Immature natural killer cell (primary cell): Measurements from ENCODE around the gene ANK3. TPM values are rescaled to one million over a fixed set of nuclear protein-coding genes. Genes with fewer than 3 reads are reported as not detected.

Experiments used
- DNase-seq, 3 donors: peaks; one replicate each; pipeline ENCODE4 v3.0.0; 2022; ENCODE audit warnings: mixed read lengths in 1 of 3
- H3K27ac Mint-ChIP-seq, 6 donors: one replicate each; pipeline ENCODE4 v1.8.0; 2020; ENCODE audit warnings: mixed read lengths in 6 of 6, mild to moderate bottlenecking in 5 of 6, inconsistent platforms in 4 of 6, moderate library complexity in 3 of 6
- H3K27me3 Mint-ChIP-seq, 3 donors: one replicate each; pipeline ENCODE4 v1.8.0; 2020 to 2021; ENCODE audit warnings: low read depth in 3 of 3, mild to moderate bottlenecking in 3 of 3, mixed read lengths in 3 of 3, moderate library complexity in 3 of 3, inconsistent platforms in 1 of 3
- H3K36me3 Mint-ChIP-seq, 3 donors: one replicate each; pipeline ENCODE4 v1.8.0; 2020; ENCODE audit warnings: mixed read lengths in 3 of 3, inconsistent platforms in 2 of 3, mild to moderate bottlenecking in 2 of 3
- H3K4me1 Mint-ChIP-seq, 2 donors: one replicate each; pipeline ENCODE4 v1.8.0; 2020; ENCODE audit warnings: inconsistent platforms in 2 of 2, mild to moderate bottlenecking in 2 of 2, mixed read lengths in 2 of 2, moderate library complexity in 1 of 2
- H3K4me3 Mint-ChIP-seq, 5 donors: one replicate each; pipeline ENCODE4 v1.8.0; 2020; ENCODE audit warnings: mild to moderate bottlenecking in 5 of 5, mixed read lengths in 5 of 5, inconsistent platforms in 3 of 5, moderate library complexity in 3 of 5
- H3K9me3 Mint-ChIP-seq, 6 donors: one replicate each; pipeline ENCODE4 v1.8.0; 2020; ENCODE audit warnings: mild to moderate bottlenecking in 6 of 6, mixed read lengths in 6 of 6, inconsistent platforms in 4 of 6, moderate library complexity in 3 of 6
- polyA plus RNA-seq, 3 donors: library from polyadenylated mRNA; unstranded; fragments of 300-500 nt; fragmentation: Illumina TruSeq; gene quantifications; one replicate each; pipeline ENCODE4 v1.2.3, GENCODE V29; 2021

Gene ANK3
- polyA plus RNA-seq, 3 donors from 2014 or later = 2.1 to 2.4 TPM; not detected in 1

DNA sequence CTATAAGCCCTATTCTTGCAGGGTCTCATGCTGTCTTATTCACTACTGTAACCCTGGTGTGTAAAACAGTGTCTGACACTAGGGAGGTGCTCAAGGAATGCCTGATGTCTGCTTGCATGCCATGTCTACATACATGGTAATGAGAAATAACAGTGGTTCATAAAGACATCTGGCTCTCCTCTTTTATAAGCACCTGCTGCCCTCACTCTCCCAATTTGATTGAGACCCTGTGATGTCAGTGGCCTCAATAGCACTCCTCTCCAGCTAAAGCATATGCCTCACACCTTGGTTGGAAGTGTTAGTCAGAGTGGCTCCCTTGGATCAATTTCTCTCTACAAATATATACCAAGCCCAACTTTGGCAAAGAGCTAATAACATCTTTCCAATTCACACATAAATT lies 30.6 kb downstream of the ANK3 start:
- no peak overlapping the region for H3K4me3 Mint-ChIP-seq
- H3K4me1 Mint-ChIP-seq = no peaks in the 10 kb centered on the region
- H3K27ac Mint-ChIP-seq = no peak overlapping the region
- no peaks in the 10 kb centered on the region for H3K9me3 Mint-ChIP-seq
- no peak for DNase-seq
- H3K27me3 Mint-ChIP-seq = no peaks in the 10 kb centered on the region
- H3K36me3 Mint-ChIP-seq = no peaks in the 10 kb centered on the region

DNA sequence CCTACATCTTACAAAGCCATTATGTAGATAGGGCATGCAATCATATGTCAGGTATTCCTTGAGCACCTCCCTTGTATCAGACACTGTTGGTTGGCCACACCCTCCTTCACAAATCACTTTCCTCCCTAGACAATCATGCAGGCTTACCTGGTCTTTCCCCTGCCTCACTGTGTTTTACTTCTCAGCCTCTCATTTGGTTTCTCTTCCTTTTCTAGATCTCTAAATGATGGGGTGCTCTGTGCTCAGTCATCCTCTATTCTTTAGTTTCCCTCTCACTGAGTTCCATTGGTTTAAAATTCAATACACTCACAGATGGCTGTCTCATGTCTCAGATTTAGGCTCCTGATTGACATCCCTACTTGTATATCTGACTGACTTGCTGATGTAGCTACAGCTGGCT lies 31.4 kb downstream of the ANK3 start:
- Mint-ChIP-seq H3K27me3 (no peaks in the 10 kb centered on the region), H3K27ac (no peak overlapping the region), H3K36me3 (no peaks in the 10 kb centered on the region), H3K4me3 (no peak overlapping the region), H3K9me3 (no peaks in the 10 kb centered on the region), H3K4me1 (no peaks in the 10 kb centered on the region)
- no peak for DNase-seq

DNA sequence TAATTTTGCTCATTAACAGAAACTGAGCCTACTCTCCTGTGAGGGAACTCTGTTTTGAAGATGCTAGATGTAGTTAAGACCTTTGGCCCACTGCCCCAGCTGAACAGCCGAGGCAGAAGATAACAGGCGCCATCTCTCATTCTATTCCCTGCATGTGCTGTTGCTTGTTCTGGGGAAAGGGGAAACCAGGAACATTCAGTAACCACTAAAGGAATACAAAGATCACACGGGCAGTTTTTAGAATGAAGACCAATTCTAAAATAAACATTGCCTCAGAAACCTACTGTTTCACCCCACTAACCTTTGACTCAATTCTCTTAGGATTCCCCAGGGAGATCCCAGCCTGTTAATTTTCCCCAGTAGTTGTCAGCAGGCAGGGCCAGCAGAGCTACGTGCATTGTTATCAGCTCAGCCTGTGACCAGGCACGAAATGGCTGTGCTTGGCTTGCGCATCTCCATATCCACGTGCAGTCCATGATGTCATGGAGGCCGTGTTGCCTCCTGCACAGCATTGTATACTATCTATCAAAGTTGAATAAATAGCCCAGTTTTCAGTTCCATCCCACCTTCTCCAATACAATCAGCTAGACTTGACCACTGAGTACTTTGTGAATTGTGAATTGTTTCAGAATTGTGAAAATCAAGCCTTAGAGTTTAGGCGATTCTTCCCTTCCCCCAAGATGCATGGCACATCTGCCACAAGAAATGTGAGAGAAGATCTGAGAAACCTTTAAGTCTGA lies 36.0 kb downstream of the ANK3 start:
- H3K4me3 Mint-ChIP-seq = no peak overlapping the region
- H3K9me3 Mint-ChIP-seq = peaks cover 0 to 2% (median 0%) of the 10 kb centered on the region in 6 donors
- no peaks in the 10 kb centered on the region for H3K4me1 Mint-ChIP-seq
- no peaks in the 10 kb centered on the region for H3K27me3 Mint-ChIP-seq
- H3K36me3 Mint-ChIP-seq = no peaks in the 10 kb centered on the region
- no peak for DNase-seq
- no peak overlapping the region for H3K27ac Mint-ChIP-seq

DNA sequence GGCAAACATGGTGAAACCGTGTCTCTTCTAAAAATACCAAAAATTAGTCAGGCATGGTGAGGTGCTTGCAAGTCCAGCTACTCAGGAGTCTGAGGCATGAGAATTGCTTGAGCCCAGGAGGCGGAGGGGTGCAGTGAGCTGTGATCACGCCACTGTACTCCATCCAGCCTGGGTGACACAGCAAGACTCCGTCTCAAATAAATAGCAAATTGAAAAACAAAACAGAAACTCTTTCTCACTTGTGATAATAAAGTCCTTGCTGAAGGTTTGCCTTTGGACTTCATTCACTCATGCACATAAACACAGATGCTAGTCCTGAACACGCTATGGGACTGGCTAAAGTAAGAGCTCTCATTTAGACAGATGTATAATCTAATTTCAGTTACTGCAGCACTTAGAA lies 37.6 kb downstream of the ANK3 start:
- Mint-ChIP-seq H3K9me3 (peaks cover 0 to 2% (median 0%) of the 10 kb centered on the region in 6 donors), H3K36me3 (no peaks in the 10 kb centered on the region), H3K4me1 (no peaks in the 10 kb centered on the region), H3K27ac (no peak overlapping the region), H3K4me3 (no peak overlapping the region), H3K27me3 (no peaks in the 10 kb centered on the region)
- no peak for DNase-seq

DNA sequence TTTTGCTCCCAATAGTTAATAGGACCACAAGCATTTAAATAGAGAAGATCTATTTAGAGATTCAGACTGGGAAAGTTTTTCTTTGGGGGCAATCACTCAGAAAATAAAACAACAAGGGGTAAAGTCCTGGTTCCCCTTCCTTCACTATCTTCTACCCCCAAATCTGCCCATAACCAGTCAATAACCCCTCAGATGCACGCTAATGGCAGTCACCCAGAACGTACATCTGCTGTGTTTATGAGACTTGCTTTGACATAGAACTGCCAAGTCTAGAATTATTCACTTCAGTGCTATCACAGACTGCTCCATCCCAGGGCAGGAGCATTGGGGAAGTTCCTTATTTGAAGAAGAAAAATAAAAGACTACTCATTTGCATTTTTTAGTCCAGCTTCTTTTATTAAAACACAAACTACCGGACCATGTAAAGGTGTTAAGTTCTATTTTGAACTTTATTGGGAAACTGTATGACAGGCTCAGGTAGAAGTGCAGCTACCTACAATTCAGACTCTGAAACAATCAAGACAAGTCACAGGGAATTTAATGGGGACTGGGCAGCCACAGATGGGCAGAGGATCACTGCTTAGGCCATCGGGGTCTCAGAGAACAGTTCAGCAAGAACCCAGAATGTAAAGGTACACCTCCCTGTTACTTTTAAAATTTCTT lies 38.4 kb downstream of the ANK3 start:
- no peak overlapping the region for H3K4me3 Mint-ChIP-seq
- H3K36me3 Mint-ChIP-seq = no peaks in the 10 kb centered on the region
- peaks cover 0 to 2% (median 0%) of the 10 kb centered on the region in 6 donors for H3K9me3 Mint-ChIP-seq
- H3K27me3 Mint-ChIP-seq = no peaks in the 10 kb centered on the region
- H3K4me1 Mint-ChIP-seq = no peaks in the 10 kb centered on the region
- DNase-seq = no peak
- H3K27ac Mint-ChIP-seq = no peak overlapping the region

DNA sequence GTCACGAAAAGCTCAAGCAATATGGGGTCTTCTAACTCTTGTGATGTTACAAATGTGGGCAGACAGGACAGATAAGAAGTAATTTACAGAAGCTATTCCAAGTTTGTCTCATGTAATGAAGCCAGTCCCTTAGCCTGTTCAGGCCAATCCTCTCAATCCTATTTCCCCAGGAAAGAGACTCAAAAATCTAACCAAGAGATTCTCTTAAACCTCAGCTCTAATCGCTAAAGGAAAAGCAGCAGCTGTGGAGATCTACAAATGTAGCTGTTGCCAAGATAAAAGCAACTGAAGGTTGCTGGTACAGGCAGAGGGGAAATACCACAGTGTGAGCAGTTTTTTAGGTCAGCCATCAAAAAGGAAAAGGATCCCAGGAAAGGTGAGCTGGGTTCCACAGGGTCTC lies 39.3 kb downstream of the ANK3 start:
- no peak overlapping the region for H3K4me3 Mint-ChIP-seq

DNA sequence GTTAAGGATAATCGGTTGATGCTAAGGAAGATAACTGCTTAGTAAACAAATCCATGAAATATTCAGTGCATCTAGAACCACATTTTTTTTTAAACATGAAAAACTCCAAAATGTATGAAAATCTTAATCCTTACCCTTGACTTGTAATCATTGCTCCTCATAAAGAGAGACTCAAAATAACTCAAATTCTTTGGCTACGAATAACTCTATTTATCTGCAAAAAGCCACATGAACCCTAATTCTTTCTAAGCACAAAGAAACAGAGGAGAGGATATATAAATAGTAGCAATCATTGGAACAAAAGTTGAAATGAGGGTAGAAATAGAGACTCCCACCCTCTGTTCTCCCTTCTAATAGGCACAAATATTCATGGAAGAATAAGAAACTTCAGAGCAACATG lies 40.2 kb downstream of the ANK3 start:
- H3K27me3 Mint-ChIP-seq = no peaks in the 10 kb centered on the region

More for the DNA sequence above, 39.3 kb downstream of the ANK3 start:
- Mint-ChIP-seq H3K9me3 (peaks cover 0 to 2% (median 0%) of the 10 kb centered on the region in 6 donors), H3K27ac (no peak overlapping the region), H3K36me3 (no peaks in the 10 kb centered on the region), H3K27me3 (no peaks in the 10 kb centered on the region), H3K4me1 (no peaks in the 10 kb centered on the region)
- no peak for DNase-seq

DNA sequence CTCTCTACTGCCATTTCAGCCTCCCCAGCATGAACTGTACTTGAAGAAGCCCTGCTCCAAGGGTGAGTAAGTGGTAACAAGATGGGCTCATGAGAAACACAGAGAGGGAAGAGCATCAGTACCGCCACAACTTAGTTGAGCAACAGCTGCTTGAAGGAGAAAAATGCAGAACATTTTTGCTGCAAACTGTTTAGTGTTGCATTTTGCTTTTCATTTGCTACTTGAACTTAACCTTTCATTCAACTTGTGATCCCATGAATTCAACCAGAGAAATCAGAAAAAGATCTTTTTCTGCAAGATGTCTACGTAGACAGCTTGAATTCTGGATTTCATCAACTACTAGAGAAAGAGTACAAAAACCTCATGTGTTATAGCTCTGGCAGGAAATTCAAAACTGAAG lies 40.7 kb downstream of the ANK3 start:
- no peak for DNase-seq
- Mint-ChIP-seq H3K36me3 (no peaks in the 10 kb centered on the region), H3K27ac (no peak overlapping the region), H3K4me1 (no peaks in the 10 kb centered on the region), H3K4me3 (no peak overlapping the region), H3K27me3 (no peaks in the 10 kb centered on the region), H3K9me3 (peaks cover 0 to 2% (median 0%) of the 10 kb centered on the region in 6 donors)

More for the DNA sequence above, 40.2 kb downstream of the ANK3 start:
- peaks cover 0 to 2% (median 0%) of the 10 kb centered on the region in 6 donors for H3K9me3 Mint-ChIP-seq
- peak overlapping the region in 1 of 6 donors; percentile 19 for H3K27ac Mint-ChIP-seq
- no peaks in the 10 kb centered on the region for H3K36me3 Mint-ChIP-seq
- no peaks in the 10 kb centered on the region for H3K4me1 Mint-ChIP-seq
- no peak overlapping the region for H3K4me3 Mint-ChIP-seq
- DNase-seq = no peak

DNA sequence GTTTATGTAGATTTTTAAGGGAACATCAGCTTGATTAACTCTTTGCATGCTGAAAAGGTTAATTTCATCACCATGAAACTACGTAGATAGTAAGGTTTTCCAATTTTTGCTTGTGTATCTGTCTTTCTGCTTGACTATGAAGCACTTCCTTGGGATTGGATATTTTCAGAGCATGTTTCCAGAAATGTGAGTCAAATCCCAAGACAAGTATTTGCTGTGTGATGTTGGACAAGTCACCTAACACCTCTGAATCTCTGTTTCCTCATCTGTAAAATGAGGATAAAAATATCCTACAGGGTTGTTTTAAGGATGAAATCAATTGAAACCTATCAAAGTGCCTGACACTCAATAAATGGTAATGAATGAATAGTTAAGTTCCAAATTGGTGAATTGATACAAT lies 42.4 kb downstream of the ANK3 start:
- H3K36me3 Mint-ChIP-seq = no peaks in the 10 kb centered on the region
- no peak overlapping the region for H3K4me3 Mint-ChIP-seq
- no peak for DNase-seq
- H3K27ac Mint-ChIP-seq = no peak overlapping the region
- no peaks in the 10 kb centered on the region for H3K27me3 Mint-ChIP-seq
- H3K4me1 Mint-ChIP-seq = no peaks in the 10 kb centered on the region
- peaks cover 0 to 2% (median 0%) of the 10 kb centered on the region in 6 donors for H3K9me3 Mint-ChIP-seq

DNA sequence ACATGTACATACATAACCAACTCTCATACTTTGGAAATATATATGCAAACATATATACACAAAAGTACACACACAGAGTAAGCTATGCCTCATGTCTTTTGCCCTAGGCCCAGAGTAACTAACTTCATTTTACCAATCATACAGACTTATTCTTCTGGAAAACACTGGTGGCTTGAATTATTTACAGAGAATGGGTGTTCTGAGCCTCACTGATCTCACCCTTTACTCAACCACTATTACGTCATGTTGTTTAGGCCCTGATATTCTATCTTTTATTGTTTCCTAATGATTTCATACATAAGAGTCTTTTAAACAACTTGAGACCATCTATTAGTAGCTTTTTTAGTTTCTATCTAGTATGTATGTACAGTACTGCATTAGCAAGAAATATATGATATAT lies 43.0 kb downstream of the ANK3 start:
- Mint-ChIP-seq H3K27me3 (no peaks in the 10 kb centered on the region), H3K27ac (no peak overlapping the region), H3K4me1 (no peaks in the 10 kb centered on the region), H3K4me3 (no peak overlapping the region), H3K9me3 (peaks cover 0 to 2% (median 0%) of the 10 kb centered on the region in 6 donors), H3K36me3 (no peaks in the 10 kb centered on the region)
- no peak for DNase-seq

DNA sequence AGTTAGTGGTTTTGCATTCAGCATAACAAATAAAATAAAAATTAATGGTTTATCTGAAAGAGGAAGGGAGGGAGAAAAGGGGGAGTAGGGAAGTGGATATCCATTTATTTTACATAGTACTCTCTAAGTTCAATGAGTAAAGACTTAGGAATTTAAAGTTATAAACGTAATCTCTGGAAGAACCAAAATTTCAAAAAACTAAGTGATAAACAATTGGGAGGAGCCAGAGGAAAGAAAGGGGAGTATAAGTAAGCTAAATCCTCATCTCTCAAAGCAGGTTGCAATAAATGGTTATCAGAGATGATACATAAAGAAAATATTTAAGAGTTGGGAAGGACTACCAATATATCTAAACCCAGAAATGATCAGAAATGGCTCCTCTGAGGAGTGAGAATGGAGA lies 46.4 kb downstream of the ANK3 start:
- DNase-seq = no peak
- Mint-ChIP-seq H3K4me3 (no peak overlapping the region), H3K36me3 (no peaks in the 10 kb centered on the region), H3K27ac (no peak overlapping the region), H3K27me3 (peaks cover 0 to 3% (median 0%) of the 10 kb centered on the region in 3 donors), H3K9me3 (no peaks in the 10 kb centered on the region), H3K4me1 (no peaks in the 10 kb centered on the region)

DNA sequence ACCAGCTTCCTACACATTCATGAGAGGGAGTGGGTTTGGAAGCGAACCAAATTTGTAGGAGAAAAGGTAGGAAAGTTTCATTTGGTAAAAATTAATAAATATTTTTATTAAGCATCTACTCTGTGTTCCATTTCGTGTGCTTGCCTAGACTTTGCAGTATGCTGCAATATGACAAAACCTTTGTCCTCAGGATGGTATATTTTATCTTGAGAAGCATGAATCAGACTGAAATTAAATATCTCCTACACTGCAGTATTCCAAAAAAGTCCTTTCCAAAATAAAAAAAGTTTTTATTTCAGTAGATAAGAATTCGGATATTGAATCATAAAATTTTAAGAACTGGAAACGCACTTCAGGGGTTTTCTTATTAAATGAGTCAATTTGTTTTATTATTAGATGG lies 47.7 kb downstream of the ANK3 start:
- Mint-ChIP-seq H3K4me1 (no peaks in the 10 kb centered on the region), H3K27me3 (peaks cover 0 to 3% (median 0%) of the 10 kb centered on the region in 3 donors), H3K27ac (no peak overlapping the region), H3K36me3 (no peaks in the 10 kb centered on the region), H3K4me3 (no peak overlapping the region), H3K9me3 (no peaks in the 10 kb centered on the region)
- no peak for DNase-seq

DNA sequence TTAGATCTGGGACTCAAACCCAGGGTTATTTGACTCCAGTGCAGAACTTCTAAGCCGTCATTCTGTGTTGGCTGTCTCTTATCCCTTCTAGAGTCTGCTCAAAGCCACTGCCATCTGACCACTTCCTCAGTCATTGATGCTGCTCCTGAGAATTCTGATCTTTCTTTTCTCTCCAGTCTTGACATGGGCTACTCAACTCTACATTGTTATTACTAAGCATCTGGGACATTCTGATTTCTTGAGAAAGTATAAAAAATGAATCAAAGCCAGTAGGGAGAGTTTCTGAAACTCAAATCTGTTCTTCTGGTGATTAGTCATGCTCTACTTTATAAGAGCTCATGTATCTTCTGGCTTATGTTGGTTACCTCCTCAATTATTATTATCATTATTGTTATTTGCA lies 48.7 kb downstream of the ANK3 start:
- Mint-ChIP-seq H3K27ac (no peak overlapping the region), H3K36me3 (no peaks in the 10 kb centered on the region), H3K4me3 (no peak overlapping the region), H3K9me3 (no peaks in the 10 kb centered on the region), H3K4me1 (no peaks in the 10 kb centered on the region), H3K27me3 (peaks cover 0 to 3% (median 0%) of the 10 kb centered on the region in 3 donors)
- DNase-seq = no peak

DNA sequence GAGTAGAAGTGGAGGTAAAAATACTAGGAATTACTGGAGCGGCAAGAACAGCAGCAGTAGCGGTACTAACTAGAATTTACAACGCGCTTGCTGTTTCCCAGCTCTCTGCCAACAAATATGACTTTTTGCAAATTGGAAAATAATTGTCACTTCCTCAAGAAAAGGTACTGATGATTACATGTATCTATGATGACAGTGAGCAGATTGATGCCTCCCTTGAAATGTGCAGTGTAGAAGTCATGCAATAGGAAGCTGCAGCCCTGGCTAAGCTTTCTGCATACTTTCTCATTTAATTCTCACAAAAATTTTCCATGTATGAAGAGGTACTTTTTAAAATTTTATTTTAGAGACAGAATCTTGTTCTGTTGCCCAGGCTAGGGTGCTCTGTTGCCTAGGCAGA lies 49.9 kb downstream of the ANK3 start:
- Mint-ChIP-seq H3K4me1 (no peaks in the 10 kb centered on the region), H3K9me3 (no peaks in the 10 kb centered on the region), H3K36me3 (no peaks in the 10 kb centered on the region), H3K4me3 (no peak overlapping the region), H3K27ac (no peak overlapping the region), H3K27me3 (peaks cover 0 to 4% (median 0%) of the 10 kb centered on the region in 3 donors)
- no peak for DNase-seq

DNA sequence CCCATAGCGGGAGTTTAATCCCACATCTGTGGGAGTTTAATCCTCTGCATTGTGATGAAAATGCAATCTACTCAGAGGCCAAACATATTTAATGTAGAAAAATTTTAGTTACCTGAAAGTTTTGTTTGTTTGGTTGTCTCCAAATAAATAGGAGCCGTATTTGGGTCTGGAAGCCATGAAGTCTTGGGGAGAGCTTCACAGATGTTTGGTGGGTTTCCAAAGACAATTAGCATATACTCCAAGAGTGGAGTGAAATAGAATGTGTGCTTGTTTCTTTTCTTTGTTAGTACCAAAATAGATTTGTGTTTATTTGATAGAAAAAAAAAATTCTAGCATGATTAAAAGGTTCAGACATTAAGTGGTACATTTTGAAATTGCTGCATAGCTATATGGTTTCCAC lies 50.9 kb downstream of the ANK3 start:
- Mint-ChIP-seq H3K4me1 (no peaks in the 10 kb centered on the region), H3K4me3 (no peak overlapping the region), H3K27me3 (peaks cover 0 to 4% (median 0%) of the 10 kb centered on the region in 3 donors), H3K36me3 (no peaks in the 10 kb centered on the region), H3K9me3 (no peaks in the 10 kb centered on the region), H3K27ac (no peak overlapping the region)
- no peak for DNase-seq
